ACC112 (cell line): ENCODE results near the gene WDR59.
"Not testable (repeated sequence)": the region's sequence is repeated elsewhere in the genome, so short reads cannot be mapped to it uniquely, and the experiment has no call there.

ENCODE experiments used
- H2AFZ ChIP-seq: fragments of 200-600 bp; sonication (generic); one replicate; pipeline ENCODE4 v1.6.0; 2017; ENCODE audit warnings: antibody characterized with exemption, low read length; ENCODE audit not compliant: unreplicated experiment
- H3K27ac ChIP-seq: fragments of 200-600 bp; sonication (generic); 2 replicates; pipeline ENCODE4 v1.5.1; 2014; ENCODE audit warnings: low read depth, mild to moderate bottlenecking, antibody characterized with exemption, low read length, moderate library complexity
- H3K27me3 ChIP-seq: fragments of 200-600 bp; sonication (generic); 2 replicates; pipeline ENCODE4 v1.6.1; 2014; ENCODE audit warnings: mild to moderate bottlenecking, antibody characterized with exemption, low read length, moderate library complexity, mixed read lengths; ENCODE audit not compliant: insufficient read depth
- H3K36me3 ChIP-seq: fragments of 200-600 bp; sonication (generic); 2 replicates; pipeline ENCODE4 v1.6.1; 2016; ENCODE audit warnings: mild to moderate bottlenecking, antibody characterized with exemption, low read length, moderate library complexity, mixed read lengths; ENCODE audit not compliant: insufficient read depth
- H3K4me1 ChIP-seq: fragments of 200-600 bp; sonication (generic); one replicate; pipeline ENCODE4 v1.6.1; 2016; ENCODE audit warnings: low read length, mixed read lengths; ENCODE audit not compliant: insufficient read depth, unreplicated experiment, control insufficient read depth
- H3K4me3 ChIP-seq: fragments of 200-600 bp; sonication (generic); 2 replicates; pipeline ENCODE4 v1.5.1; 2014; ENCODE audit warnings: mild to moderate bottlenecking, low read depth, low read length
- H3K79me2 ChIP-seq: fragments of 200-600 bp; sonication (generic); one replicate; pipeline ENCODE4 v1.6.0; 2016; ENCODE audit warnings: low read length; ENCODE audit not compliant: control insufficient read depth, unreplicated experiment, insufficient read depth

The WDR59 gene

DNA sequence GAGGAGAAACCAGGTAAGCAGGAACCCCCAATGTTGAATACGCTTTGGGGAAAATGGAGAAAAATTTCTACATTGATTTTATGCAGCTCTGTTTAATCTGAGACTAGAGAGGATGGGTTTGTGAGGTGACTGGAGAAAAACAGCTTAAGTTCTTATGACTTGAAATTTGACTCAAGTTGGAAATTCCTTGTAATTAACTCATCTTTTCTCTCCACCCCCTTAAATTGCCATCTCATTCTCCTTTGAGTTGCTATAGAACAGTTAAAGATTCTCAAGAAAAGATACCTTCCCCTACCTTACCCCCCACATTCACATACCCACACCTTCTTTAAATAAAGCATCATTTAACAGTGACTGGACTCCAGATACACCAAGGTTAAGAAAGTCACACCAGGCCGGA, 38.1 kb upstream of the WDR59 start:
- Histone ChIP-seq H3K27ac (no peak overlapping the region), H3K27me3 (no peaks in the 10 kb centered on the region), H3K36me3 (peaks cover 16% of the 10 kb centered on the region), H3K4me1 (peaks cover 39% of the 10 kb centered on the region), H3K4me3 (no peak overlapping the region), H2AFZ (no peak overlapping the region), H3K79me2 (peaks cover 36% of the 10 kb centered on the region)

DNA sequence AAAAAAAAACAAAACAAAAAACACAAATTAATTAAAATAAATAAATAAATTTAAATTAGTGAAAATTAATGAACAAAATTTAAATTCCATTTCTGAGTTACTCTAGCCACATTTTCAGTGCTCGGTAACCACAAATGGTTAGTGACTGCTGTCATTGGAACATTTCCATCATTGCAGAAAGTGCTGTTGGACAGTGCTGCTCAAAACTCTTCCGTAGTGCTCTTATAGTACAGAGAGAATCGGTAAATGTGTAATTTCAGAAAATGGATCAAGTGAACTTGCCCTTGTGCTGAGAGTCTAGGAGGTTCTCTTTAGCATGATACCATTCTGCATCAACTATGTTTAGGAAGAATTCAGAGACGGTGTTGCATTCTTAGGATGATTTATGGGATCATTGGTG, 37.6 kb upstream of the WDR59 start:
- no peak overlapping the region for H2AFZ ChIP-seq
- no peak overlapping the region for H3K27ac ChIP-seq
- peaks cover 38% of the 10 kb centered on the region for H3K4me1 ChIP-seq
- H3K79me2 ChIP-seq = peaks cover 36% of the 10 kb centered on the region
- H3K36me3 ChIP-seq = peaks cover 16% of the 10 kb centered on the region
- H3K4me3 ChIP-seq = no peak overlapping the region
- H3K27me3 ChIP-seq = no peaks in the 10 kb centered on the region

DNA sequence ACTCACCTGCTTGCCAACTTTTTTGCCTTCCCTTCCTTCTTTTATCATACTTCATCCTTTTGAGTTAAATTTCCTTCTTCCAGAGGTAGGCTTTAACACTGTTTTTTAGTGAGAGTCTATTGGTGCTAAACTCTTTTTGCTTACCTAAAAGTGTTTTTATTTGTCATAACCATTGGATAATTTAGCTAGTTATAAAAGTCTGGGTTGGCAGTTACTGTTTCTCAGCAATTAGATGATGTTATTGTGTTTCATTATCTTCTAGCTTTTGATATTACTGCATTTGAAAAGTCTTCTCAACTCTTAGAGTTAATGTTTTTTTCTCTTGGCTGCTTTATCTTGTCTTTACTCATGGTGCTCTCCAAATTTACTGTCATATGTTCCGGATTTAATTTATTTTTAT, 36.5 kb upstream of the WDR59 start:
- H3K36me3 ChIP-seq = peaks cover 16% of the 10 kb centered on the region

DNA sequence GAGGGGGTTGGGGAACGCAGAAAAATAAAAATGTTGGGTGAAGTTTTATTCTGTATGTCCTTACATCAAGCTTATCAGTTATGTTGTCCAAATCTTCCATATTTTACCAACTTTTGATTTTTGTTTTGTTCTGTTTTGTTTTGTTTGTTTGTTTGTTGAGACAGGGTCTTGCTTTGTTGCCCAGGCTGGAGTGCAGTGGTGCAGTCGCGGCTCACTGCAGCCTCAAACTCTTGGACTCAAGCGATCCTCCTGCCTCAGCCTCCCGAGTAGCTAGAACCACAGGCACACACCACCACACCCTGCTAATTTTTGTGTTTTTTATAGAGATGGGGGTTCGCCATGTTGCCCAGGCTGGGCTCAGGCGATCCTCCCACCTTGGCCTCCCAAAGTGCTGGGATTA, 34.7 kb upstream of the WDR59 start:
- Histone ChIP-seq H3K4me1 (peaks cover 20% of the 10 kb centered on the region), H3K27ac (no peak overlapping the region)

More for the DNA sequence above, 36.5 kb upstream of the WDR59 start:
- Histone ChIP-seq H3K27ac (no peak overlapping the region), H3K79me2 (peaks cover 33% of the 10 kb centered on the region), H2AFZ (no peak overlapping the region), H3K4me1 (peaks cover 32% of the 10 kb centered on the region), H3K4me3 (no peak overlapping the region), H3K27me3 (no peaks in the 10 kb centered on the region)

DNA sequence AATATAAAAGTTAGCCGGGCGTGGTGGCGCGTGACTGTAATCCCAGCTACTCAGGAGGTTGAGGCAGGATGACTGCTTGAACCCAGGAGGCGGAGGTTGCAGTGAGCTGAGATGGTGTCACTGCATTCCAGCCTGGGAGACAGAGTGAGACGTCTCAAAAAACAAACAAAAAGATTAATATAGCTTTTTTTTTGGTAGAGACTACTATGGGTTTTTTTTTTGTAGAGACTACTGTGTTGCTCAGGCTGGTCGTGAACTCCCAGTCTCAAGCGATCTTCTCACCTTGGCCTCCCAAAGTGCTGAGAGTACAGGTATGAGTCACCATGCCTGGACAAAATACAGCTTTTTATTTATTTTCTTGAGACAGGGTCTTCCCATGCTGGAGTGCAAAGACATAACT, 34.1 kb upstream of the WDR59 start:
- Histone ChIP-seq H3K36me3 (peaks cover 16% of the 10 kb centered on the region), H3K4me1 (peaks cover 20% of the 10 kb centered on the region), H3K79me2 (peaks cover 46% of the 10 kb centered on the region), H3K27ac (no peak overlapping the region), H3K27me3 (no peaks in the 10 kb centered on the region), H3K4me3 (no peak overlapping the region), H2AFZ (no peak overlapping the region)

More for the DNA sequence above, 34.7 kb upstream of the WDR59 start:
- H2AFZ ChIP-seq = no peak overlapping the region
- H3K4me3 ChIP-seq = no peak overlapping the region
- no peaks in the 10 kb centered on the region for H3K27me3 ChIP-seq
- H3K36me3 ChIP-seq = peaks cover 16% of the 10 kb centered on the region
- H3K79me2 ChIP-seq = peaks cover 40% of the 10 kb centered on the region

DNA sequence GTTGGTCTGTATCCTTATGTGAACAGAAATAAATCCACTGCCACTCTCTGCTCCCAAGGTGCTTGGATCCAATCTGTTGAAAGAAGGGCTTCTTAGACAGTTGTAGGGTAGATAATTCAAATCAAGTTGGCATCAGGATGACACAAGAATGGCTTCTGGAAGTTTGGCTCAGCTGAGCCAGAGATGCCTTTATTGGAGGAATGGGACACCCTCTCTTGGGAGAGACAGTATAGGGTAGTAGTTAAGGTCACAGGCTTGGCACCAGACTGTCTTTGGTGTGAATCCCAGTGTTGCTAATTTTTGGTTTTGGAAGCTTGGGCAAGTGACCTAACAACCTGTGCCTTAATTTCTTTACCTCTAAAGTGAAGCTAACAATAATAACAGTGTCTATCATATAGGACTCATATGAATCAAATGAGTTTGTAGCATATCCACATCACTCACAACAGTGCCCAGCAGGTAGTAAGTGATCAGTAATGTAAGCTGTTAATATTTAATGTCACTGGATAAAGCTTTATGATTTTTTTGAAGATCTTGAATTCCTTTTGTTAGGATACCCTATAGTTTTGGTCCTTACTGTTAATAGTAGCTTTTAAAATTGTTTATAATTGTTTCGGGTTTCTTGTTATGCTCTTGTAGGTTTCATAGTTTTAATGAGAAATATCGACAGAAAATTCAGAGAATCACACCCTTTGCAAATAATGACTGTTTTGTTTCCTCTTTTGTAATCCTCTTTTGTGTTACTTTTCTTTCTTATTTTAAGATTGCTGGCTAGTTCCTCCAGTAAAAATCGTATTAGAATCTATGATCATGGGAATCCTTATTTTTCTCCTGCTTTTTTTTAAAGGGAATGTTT, 33.0 kb upstream of the WDR59 start:
- H3K36me3 ChIP-seq = peaks cover 16% of the 10 kb centered on the region
- no peak overlapping the region for H2AFZ ChIP-seq
- H3K4me3 ChIP-seq = no peak overlapping the region
- no peaks in the 10 kb centered on the region for H3K27me3 ChIP-seq
- peaks cover 23% of the 10 kb centered on the region for H3K4me1 ChIP-seq
- no peak overlapping the region for H3K27ac ChIP-seq
- peaks cover 57% of the 10 kb centered on the region for H3K79me2 ChIP-seq

DNA sequence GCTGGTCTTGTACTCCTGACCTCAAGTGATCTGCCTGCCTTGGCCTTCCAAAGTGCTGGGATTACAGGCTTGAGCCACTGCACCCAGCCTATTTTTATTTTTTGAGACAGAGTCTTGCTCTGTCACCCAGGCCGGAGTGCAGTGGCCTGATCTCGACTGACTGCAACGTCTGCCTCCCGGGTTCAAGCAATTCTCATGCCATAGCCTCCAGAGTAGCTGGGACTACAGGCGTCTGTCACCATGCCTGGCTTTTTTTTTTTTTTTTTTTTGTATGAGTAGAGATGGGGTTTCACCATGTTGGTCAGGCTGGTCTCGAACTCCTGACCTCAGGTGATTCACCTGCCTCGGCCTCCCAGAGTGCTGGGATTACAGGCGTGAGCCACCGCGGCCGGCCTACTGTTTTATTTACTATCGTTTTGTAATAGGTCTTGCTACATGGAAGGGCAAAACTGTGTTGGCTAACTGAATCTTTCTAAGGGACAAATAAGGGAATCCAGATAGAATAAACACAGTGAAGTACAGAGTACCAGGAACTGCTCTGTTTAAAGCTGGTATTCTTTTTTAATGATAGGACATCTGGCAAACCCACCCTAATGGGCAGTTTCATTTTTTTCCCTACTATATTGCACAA, 31.6 kb upstream of the WDR59 start:
- not testable (repeated sequence) for H3K27ac ChIP-seq, H2AFZ ChIP-seq, H3K4me3 ChIP-seq, H3K27me3 ChIP-seq
- Histone ChIP-seq H3K4me1 (peaks cover 35% of the 10 kb centered on the region), H3K36me3 (peaks cover 14% of the 10 kb centered on the region), H3K79me2 (peaks cover 65% of the 10 kb centered on the region)

DNA sequence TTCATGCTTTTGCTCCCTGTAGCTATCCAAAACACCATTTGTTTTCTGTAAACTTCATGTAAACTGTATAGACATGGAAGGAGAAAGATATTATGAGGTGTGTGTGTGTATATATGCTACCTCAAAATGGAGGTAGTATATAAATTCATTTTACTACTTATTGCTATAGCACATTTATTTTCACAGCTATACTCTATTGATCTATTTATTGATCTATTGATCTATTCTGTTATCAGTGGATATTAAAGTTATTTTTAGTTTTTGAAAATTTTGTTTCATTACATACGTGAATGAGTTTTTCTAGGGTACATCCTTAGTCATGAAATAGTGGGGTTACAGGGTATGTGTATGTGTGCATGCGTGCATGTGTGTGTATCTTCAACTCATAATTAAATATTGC, 29.4 kb upstream of the WDR59 start:
- no peak overlapping the region for H3K4me3 ChIP-seq
- H3K4me1 ChIP-seq = peaks cover 48% of the 10 kb centered on the region
- no peaks in the 10 kb centered on the region for H3K27me3 ChIP-seq
- no peak overlapping the region for H2AFZ ChIP-seq
- no peaks in the 10 kb centered on the region for H3K36me3 ChIP-seq
- H3K79me2 ChIP-seq = peaks cover 59% of the 10 kb centered on the region
- H3K27ac ChIP-seq = no peak overlapping the region

DNA sequence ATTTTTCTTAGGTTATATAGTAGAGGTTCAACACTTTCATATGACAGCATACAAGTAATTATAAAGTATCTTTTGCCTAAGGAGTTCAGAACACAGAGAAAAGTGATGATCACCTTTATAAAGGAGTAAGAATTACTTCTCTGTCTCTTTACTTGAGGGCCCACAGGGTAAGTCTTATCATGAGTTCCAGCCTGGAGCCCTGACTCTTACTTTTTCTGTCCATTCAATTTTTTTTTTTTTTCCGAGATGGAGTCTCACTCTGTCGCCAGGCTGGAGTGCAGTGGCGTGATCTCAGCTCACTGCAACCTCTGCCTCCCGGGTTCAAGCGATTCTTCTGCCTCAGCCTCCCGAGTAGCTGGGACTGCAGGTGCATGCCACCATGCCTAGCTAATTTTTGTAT, 28.2 kb upstream of the WDR59 start:
- H3K4me1 ChIP-seq = peaks cover 37% of the 10 kb centered on the region
- not testable (repeated sequence) for H3K36me3 ChIP-seq, H3K27me3 ChIP-seq, H2AFZ ChIP-seq
- peaks cover 57% of the 10 kb centered on the region for H3K79me2 ChIP-seq
- H3K4me3 ChIP-seq = peak overlapping the region; percentile 40; the same call in 1 of the 2 replicates
- H3K27ac ChIP-seq = peak overlapping the region; percentile 90

DNA sequence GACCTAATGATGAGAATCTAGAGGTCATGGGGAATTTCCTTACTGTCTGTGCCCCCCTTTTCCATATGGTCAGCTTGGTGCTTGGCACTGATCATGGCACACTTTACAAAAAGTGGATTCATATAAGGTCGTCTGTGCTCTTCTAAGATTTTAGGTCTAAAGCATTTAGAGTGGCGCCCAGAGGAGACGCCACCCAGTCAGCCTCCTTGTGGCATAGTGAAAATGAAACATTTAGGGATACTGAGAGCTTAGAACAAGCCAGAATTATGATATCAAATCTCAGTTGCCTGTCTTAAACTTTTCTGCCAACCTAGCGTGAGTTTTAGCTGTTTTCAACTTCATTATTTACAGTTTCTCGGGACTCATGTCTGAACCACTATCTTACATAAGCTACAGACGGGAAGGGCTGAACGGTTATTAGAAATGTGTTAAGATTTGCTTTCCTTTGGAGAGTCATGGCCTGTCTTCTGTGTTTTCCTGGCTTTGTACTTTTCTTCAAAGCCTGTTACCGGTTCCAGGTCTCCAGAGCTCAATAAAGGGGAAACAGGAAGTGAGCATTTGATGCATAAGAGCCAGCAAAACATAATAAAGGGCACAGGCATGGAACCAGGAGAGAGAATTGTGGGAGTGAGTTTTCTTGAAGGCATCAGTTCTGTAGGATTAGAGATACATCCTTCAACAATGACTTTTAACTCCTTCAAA, 27.6 kb upstream of the WDR59 start:
- Histone ChIP-seq H3K4me3 (peak overlapping the region; percentile 40), H3K4me1 (peaks cover 33% of the 10 kb centered on the region), H3K79me2 (peaks cover 54% of the 10 kb centered on the region), H3K27me3 (no peaks in the 10 kb centered on the region), H3K27ac (peak overlapping the region; percentile 90), H2AFZ (peak overlapping the region; percentile 71), H3K36me3 (no peaks in the 10 kb centered on the region)
